SU-DHL-6 (cell line): ENCODE measurements around the gene PPP3CA.

Experiments
- CTCF ChIP-seq: fragments of 200-600 bp; sonication (generic); IDR thresholded peaks from one replicate; pipeline ENCODE4 v1.5.1; 2017; ENCODE audit warnings: antibody characterized with exemption, mild to moderate bottlenecking, low read length, moderate library complexity; ENCODE audit not compliant: insufficient read depth, poor library complexity, severe bottlenecking
- EZH2phosphoT487 ChIP-seq: fragments of 200-600 bp; sonication (generic), shearing (Covaris generic); conservative IDR thresholded peaks from 2 replicates; pipeline ENCODE4 v1.6.1; 2018; ENCODE audit warnings: mild to moderate bottlenecking, antibody characterized with exemption, low read length, moderate library complexity, mixed read lengths

DNA sequence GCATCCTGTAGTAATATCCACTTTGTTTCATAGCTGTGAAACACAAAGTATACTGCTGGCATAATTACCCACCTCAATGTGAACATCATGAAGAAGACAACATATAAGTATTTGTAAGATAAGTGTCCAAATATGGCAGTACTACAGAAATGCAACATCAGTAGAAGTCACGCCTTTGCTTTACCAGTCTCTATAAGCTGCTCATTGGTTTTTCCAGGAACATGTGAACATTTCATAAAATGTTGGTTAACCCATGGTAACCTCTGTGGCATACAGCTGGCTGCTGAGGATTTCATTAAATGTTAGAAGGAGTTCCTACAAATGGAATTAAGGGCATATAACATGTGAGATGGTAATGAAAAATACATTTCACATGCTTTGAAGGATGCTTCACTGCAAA is 77.6 kb downstream of the PPP3CA start:
- TF ChIP-seq EZH2phosphoT487 (no peak), CTCF (no peak)
